Measurements from ENCODE around the gene NFIX. TPM values are rescaled to one million over a fixed set of nuclear protein-coding genes. Genes with fewer than 3 reads are reported as not detected.

Gene NFIX
- polyA plus RNA-seq, 3 donors, result 0.25 to 3.7 (median 0.90) TPM

GRCh38 chr19:13090511-13091231 lies 95.4 kb downstream of the NFIX start:
- Histone ChIP-seq H3K4me3 (replicated peaks in 1 of 3; ENCODE audit: low read depth in 2 of 3, low read length in 3 of 3) (no peak overlapping the region), H4K20me1 (ENCODE audit: insufficient read depth, low read length) (no peaks in the 10 kb centered on the region), H3K4me1 (ENCODE audit: control insufficient read depth in 1 of 2, insufficient read depth in 2 of 2, low read length in 2 of 2) (peaks cover 18 to 21% of the 10 kb centered on the region in 2 donors), H3K79me2 (ENCODE audit: insufficient read depth, low read length) (no peaks in the 10 kb centered on the region), H3K27ac (ENCODE audit: low read depth in 1 of 2, low read length in 2 of 2) (no peak overlapping the region), H3K36me3 (replicated peaks in 1 of 2; ENCODE audit: control insufficient read depth in 1 of 2, insufficient read depth in 2 of 2, low read length in 2 of 2) (no peaks in the 10 kb centered on the region), H3K4me2 (replicated peaks; ENCODE audit: extremely low read depth, low read length, poor library complexity, severe bottlenecking) (no peak overlapping the region), H3K9ac (ENCODE audit: insufficient read depth, low read length, poor library complexity, severe bottlenecking) (no peak overlapping the region), H2AFZ (ENCODE audit: insufficient read depth, low read depth, low read length, poor library complexity, severe bottlenecking) (no peak overlapping the region), H3K9me3 (replicated peaks in 1 of 2; ENCODE audit: control insufficient read depth in 1 of 2, insufficient read depth in 1 of 2, low read length in 2 of 2) (no peaks in the 10 kb centered on the region), H3K27me3 (ENCODE audit: control insufficient read depth in 2 of 2, insufficient read depth in 2 of 2, low read length in 2 of 2) (no peaks in the 10 kb centered on the region)
- no peak overlapping the region for H3K27ac Mint-ChIP-seq
- H3K4me3 Mint-ChIP-seq, result peak overlapping the region in 1 of 2 donors; percentile 39
- 92% methylated on average over 5 of the region's 10 CpGs for WGBS (ENCODE audit: insufficient coverage)
- H3K36me3 Mint-ChIP-seq, result no peaks in the 10 kb centered on the region
- no peaks in the 10 kb centered on the region for H3K9me3 Mint-ChIP-seq
- H3K4me1 Mint-ChIP-seq, result peaks cover 20% of the 10 kb centered on the region
- H3K27me3 Mint-ChIP-seq (ENCODE audit: low read depth in 3 of 3), result peaks cover 3 to 5% (median 5%) of the 10 kb centered on the region in 3 donors
- DNase-seq, result no peak
- no peak for TF ChIP-seq CTCF (IDR thresholded peaks at IDR 0.05)
- intact Hi-C loops (cut with micrococcal nuclease), result loop anchor here in 1 of 2 donors (10.0 kb wide), 1 partner anchor 296 kb away; the partner anchor contains the start of gene JUNB

GRCh38 chr19:13091400-13092157 lies 96.3 kb downstream of the NFIX start:
- Histone ChIP-seq H3K79me2 (ENCODE audit: insufficient read depth, low read length) (peaks cover 7% of the 10 kb centered on the region), H3K27me3 (ENCODE audit: control insufficient read depth in 2 of 2, insufficient read depth in 2 of 2, low read length in 2 of 2) (no peaks in the 10 kb centered on the region), H3K4me2 (replicated peaks; ENCODE audit: extremely low read depth, low read length, poor library complexity, severe bottlenecking) (no peak overlapping the region), H3K9me3 (replicated peaks in 1 of 2; ENCODE audit: control insufficient read depth in 1 of 2, insufficient read depth in 1 of 2, low read length in 2 of 2) (no peaks in the 10 kb centered on the region), H2AFZ (ENCODE audit: insufficient read depth, low read depth, low read length, poor library complexity, severe bottlenecking) (no peak overlapping the region), H3K4me3 (replicated peaks in 1 of 3; ENCODE audit: low read depth in 2 of 3, low read length in 3 of 3) (no peak overlapping the region), H3K9ac (ENCODE audit: insufficient read depth, low read length, poor library complexity, severe bottlenecking) (no peak overlapping the region), H3K4me1 (ENCODE audit: control insufficient read depth in 1 of 2, insufficient read depth in 2 of 2, low read length in 2 of 2) (peaks cover 26 to 30% of the 10 kb centered on the region in 2 donors), H3K27ac (ENCODE audit: low read depth in 1 of 2, low read length in 2 of 2) (no peak overlapping the region), H4K20me1 (ENCODE audit: insufficient read depth, low read length) (no peaks in the 10 kb centered on the region), H3K36me3 (replicated peaks in 1 of 2; ENCODE audit: control insufficient read depth in 1 of 2, insufficient read depth in 2 of 2, low read length in 2 of 2) (no peaks in the 10 kb centered on the region)
- Mint-ChIP-seq H3K27me3 (ENCODE audit: low read depth in 3 of 3) (peaks cover 3 to 5% (median 5%) of the 10 kb centered on the region in 3 donors), H3K9me3 (no peaks in the 10 kb centered on the region), H3K4me1 (peaks cover 20% of the 10 kb centered on the region), H3K4me3 (no peak overlapping the region), H3K27ac (peak overlapping the region in 1 of 7 donors; percentile 3), H3K36me3 (no peaks in the 10 kb centered on the region)
- intact Hi-C loops (cut with micrococcal nuclease), result loop anchor here (2.0 to 10.0 kb wide), 2 partner anchors 113 to 297 kb away; partner anchors contain the start of gene JUNB (in 1 of the 2)
- 71% methylated on average over 16 of the region's 25 CpGs for WGBS (ENCODE audit: insufficient coverage)
- TF ChIP-seq CTCF (IDR thresholded peaks at IDR 0.05), result no peak
- DNase-seq, result no peak
